H9 (cell line): ENCODE data around the gene APAF1. TPM values are rescaled to one million over a fixed set of nuclear protein-coding genes. Genes with fewer than 3 reads are reported as not detected.

ENCODE experiments used
- DNase-seq: peaks from one replicate; pipeline ENCODE4 v3.0.0-alpha.2; 2017
- H2AFZ ChIP-seq: one replicate; pipeline ENCODE4 v1.6.1; 2013; ENCODE audit warnings: mild to moderate bottlenecking, low read length, control low read depth, moderate library complexity
- H2AK5ac ChIP-seq: 2 replicates; pipeline ENCODE4 v1.6.1; 2013; ENCODE audit warnings: low read length, control low read depth, mixed read lengths; ENCODE audit not compliant: insufficient read length
- H2BK120ac ChIP-seq: one replicate; pipeline ENCODE4 v1.6.1; 2013; ENCODE audit warnings: low read depth, mild to moderate bottlenecking, low read length, control low read depth, inconsistent platforms; ENCODE audit not compliant: poor library complexity, severe bottlenecking
- H2BK12ac ChIP-seq: 2 replicates; pipeline ENCODE4 v1.6.1; 2013; ENCODE audit warnings: low read length, control low read depth, mixed read lengths, low read depth; ENCODE audit not compliant: insufficient read length
- H2BK15ac ChIP-seq: 2 replicates; pipeline ENCODE4 v1.6.1; 2013; ENCODE audit warnings: low read depth, low read length, control low read depth
- H2BK20ac ChIP-seq: one replicate; pipeline ENCODE4 v1.6.1; 2013; ENCODE audit warnings: low read depth, mild to moderate bottlenecking, low read length, control low read depth, inconsistent platforms; ENCODE audit not compliant: poor library complexity, severe bottlenecking
- H2BK5ac ChIP-seq: 2 replicates; pipeline ENCODE4 v1.6.1; 2013; ENCODE audit warnings: low read length, control low read depth, mixed read lengths; ENCODE audit not compliant: insufficient read length
- H3K14ac ChIP-seq: 2 replicates; pipeline ENCODE4 v1.6.1; 2013; ENCODE audit warnings: low read length, control low read depth; ENCODE audit not compliant: insufficient read depth
- H3K18ac ChIP-seq: 2 replicates; pipeline ENCODE4 v1.6.1; 2013; ENCODE audit warnings: low read depth, mild to moderate bottlenecking, mixed read lengths, low read length, control low read depth; ENCODE audit not compliant: insufficient read length
- H3K23ac ChIP-seq: 2 replicates; pipeline ENCODE4 v1.6.1; 2013; ENCODE audit warnings: low read length, control low read depth, mixed read lengths, low read depth; ENCODE audit not compliant: insufficient read length
- H3K23me2 ChIP-seq: 2 replicates; pipeline ENCODE4 v1.6.1; 2013; ENCODE audit warnings: low read depth, mild to moderate bottlenecking, mixed read lengths, low read length, control low read depth; ENCODE audit not compliant: insufficient read length, poor library complexity, severe bottlenecking
- H3K27ac ChIP-seq: 2 replicates; pipeline ENCODE4 v1.5.1; 2013; ENCODE audit warnings: low read length, control low read depth, mixed read lengths, low read depth; ENCODE audit not compliant: insufficient read length
- H3K27me3 ChIP-seq: 2 replicates; pipeline ENCODE4 v1.6.1; 2013; ENCODE audit warnings: low read length, control low read depth, inconsistent platforms; ENCODE audit not compliant: insufficient read depth
- H3K4ac ChIP-seq: 2 replicates; pipeline ENCODE4 v1.6.1; 2013; ENCODE audit warnings: low read depth, mild to moderate bottlenecking, control low read depth, inconsistent platforms, low read length, moderate library complexity
- H3K4me1 ChIP-seq: 2 replicates; pipeline ENCODE4 v1.6.1; 2013; ENCODE audit warnings: low read length, control low read depth, inconsistent platforms; ENCODE audit not compliant: insufficient read depth
- H3K4me2 ChIP-seq: 2 replicates; pipeline ENCODE4 v1.6.1; 2013; ENCODE audit warnings: low read length, control low read depth, mixed read lengths; ENCODE audit not compliant: insufficient read length, insufficient read depth
- H3K56ac ChIP-seq: 2 replicates; pipeline ENCODE4 v1.6.1; 2013; ENCODE audit warnings: low read depth, mild to moderate bottlenecking, mixed read lengths, low read length, control low read depth; ENCODE audit not compliant: insufficient read length
- H3K79me1 ChIP-seq: 2 replicates; pipeline ENCODE4 v1.6.1; 2013; ENCODE audit warnings: low read depth, mild to moderate bottlenecking, moderate library complexity, low read length, control low read depth, inconsistent platforms; ENCODE audit not compliant: insufficient read depth, poor library complexity, severe bottlenecking
- H3K79me2 ChIP-seq: 2 replicates; pipeline ENCODE4 v1.6.1; 2013; ENCODE audit warnings: low read length, control low read depth, inconsistent platforms; ENCODE audit not compliant: insufficient read depth
- H3K9ac ChIP-seq: 2 replicates; pipeline ENCODE4 v1.6.1; 2013; ENCODE audit warnings: low read length, control low read depth, mixed read lengths; ENCODE audit not compliant: insufficient read length; ENCODE audit errors: extremely low read depth
- H3K9me3 ChIP-seq: one replicate; pipeline ENCODE4 v1.6.1; 2013; ENCODE audit warnings: low read depth, low read length, inconsistent platforms; ENCODE audit not compliant: control insufficient read depth
- H3T11ph ChIP-seq: one replicate; pipeline ENCODE4 v1.6.1; 2013; ENCODE audit warnings: mild to moderate bottlenecking, low read length, control low read depth, inconsistent platforms
- H4K20me1 ChIP-seq: one replicate; pipeline ENCODE4 v1.6.1; 2013; ENCODE audit not compliant: control insufficient read depth, insufficient read length, insufficient read depth
- H4K5ac ChIP-seq: 2 replicates; pipeline ENCODE4 v1.6.1; 2013; ENCODE audit warnings: low read depth, mild to moderate bottlenecking, mixed read lengths, low read length, control low read depth; ENCODE audit not compliant: insufficient read length
- H4K8ac ChIP-seq: replicated peaks from 2 replicates; pipeline ENCODE4 v1.6.1; 2013; ENCODE audit warnings: low read length, control low read depth, mixed read lengths, low read depth; ENCODE audit not compliant: insufficient read length
- H4K91ac ChIP-seq: 2 replicates; pipeline ENCODE4 v1.6.1; 2013; ENCODE audit warnings: low read depth, mild to moderate bottlenecking, moderate library complexity, mixed read lengths, low read length, control low read depth; ENCODE audit not compliant: insufficient read length
- H3K27ac Mint-ChIP-seq, 3 experiments: 2 replicates in 2 of 3; 3 replicates in 1 of 3; pipeline ENCODE4 v1.8.0; 2020 to 2021; ENCODE audit warnings: mixed read lengths in 3 of 3, mild to moderate bottlenecking in 1 of 3, moderate library complexity in 1 of 3
- H3K27me3 Mint-ChIP-seq: 2 replicates; pipeline ENCODE4 v1.8.0; 2021; ENCODE audit warnings: low read depth, mild to moderate bottlenecking, moderate library complexity, mixed read lengths
- H3K36me3 Mint-ChIP-seq, 3 experiments: 2 replicates in 2 of 3; 3 replicates in 1 of 3; pipeline ENCODE4 v1.8.0; 2020 to 2021; ENCODE audit warnings: low read depth in 3 of 3, mixed read lengths in 3 of 3; ENCODE audit not compliant: insufficient read depth in 1 of 3
- H3K4me1 Mint-ChIP-seq, 2 experiments: 2 replicates each; pipeline ENCODE4 v1.8.0; 2020; ENCODE audit warnings: mixed read lengths in 2 of 2
- H3K4me3 Mint-ChIP-seq, 2 experiments: 2 replicates in 1 of 2; 3 replicates in 1 of 2; pipeline ENCODE4 v1.8.0; 2020 to 2021; ENCODE audit warnings: mild to moderate bottlenecking in 2 of 2, mixed read lengths in 2 of 2, moderate library complexity in 1 of 2
- H3K9me3 Mint-ChIP-seq, 2 experiments: 2 replicates in 1 of 2; 3 replicates in 1 of 2; pipeline ENCODE4 v1.8.0; 2020; ENCODE audit warnings: mild to moderate bottlenecking in 2 of 2, mixed read lengths in 2 of 2, moderate library complexity in 1 of 2
- WGBS: extraction: QIAGEN DNeasy Blood & Tissue Kit; methylation state at CpG from one replicate; pipeline ENCODE4 v1.1.7; 2013; ENCODE audit warnings: missing lambda C conversion rate, low lambda C conversion rate, mixed read lengths; ENCODE audit not compliant: insufficient read length; ENCODE audit errors: extremely low coverage; 5-methylcytosine and 5-hydroxymethylcytosine counted together
- total RNA-seq: library from RNA; stranded (reverse); gene quantifications from 2 replicates; pipeline ENCODE4 v1.2.1, GENCODE V29; 2021
- TF ChIP-seq, protein P1 (sequence below): fragments of 200-600 bp; sonication (generic); conservative IDR thresholded peaks from 3 replicates; pipeline ENCODE4 v1.8.0; 2021; ENCODE audit warnings: antibody characterized with exemption, mild to moderate bottlenecking

APAF1 gene
- total RNA-seq, 1 experiment from 2014 or later: 16.5 TPM

DNA sequence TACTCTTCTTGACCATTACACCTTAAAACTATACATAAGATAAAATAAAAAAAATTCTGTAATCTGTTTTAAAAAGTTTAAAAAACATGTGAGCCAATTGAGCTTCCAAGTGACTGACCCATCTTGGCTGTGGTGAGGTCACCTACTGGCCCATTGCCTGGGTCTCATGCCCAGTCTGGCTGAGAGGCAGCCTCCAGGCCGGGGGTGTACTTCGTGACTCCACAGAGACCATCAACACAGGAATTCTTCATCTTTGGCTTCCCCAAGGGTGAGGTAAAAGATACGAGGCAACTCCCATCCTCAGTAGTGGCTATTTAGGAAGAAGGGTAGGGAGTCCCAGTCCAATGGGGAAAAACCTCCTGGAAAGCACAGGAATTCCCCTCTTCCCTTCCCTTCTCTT, 113.2 kb downstream of the APAF1 start:
- Histone ChIP-seq H3K4ac (no peak overlapping the region), H3K18ac (no peak overlapping the region), H3K9ac (no peak overlapping the region), H3K27me3 (no peaks in the 10 kb centered on the region), H2AFZ (no peak overlapping the region), H3K4me1 (no peaks in the 10 kb centered on the region), H2AK5ac (no peak overlapping the region), H4K8ac (no peak overlapping the region), H3K79me1 (no peaks in the 10 kb centered on the region), H3K4me2 (no peak overlapping the region), H3K9me3 (no peaks in the 10 kb centered on the region), H3T11ph (no peak overlapping the region), H3K56ac (no peak overlapping the region), H2BK12ac (no peak overlapping the region), H2BK20ac (no peak overlapping the region), H4K5ac (no peak overlapping the region), H4K91ac (no peak overlapping the region), H3K14ac (no peak overlapping the region), H4K20me1 (no peaks in the 10 kb centered on the region), H2BK5ac (no peak overlapping the region), H2BK15ac (no peak overlapping the region), H3K23ac (no peak overlapping the region), H2BK120ac (no peak overlapping the region), H3K23me2 (no peaks in the 10 kb centered on the region), H3K79me2 (no peaks in the 10 kb centered on the region), H3K27ac (no peak overlapping the region)
- peak; percentile 14 for DNase-seq
- peaks cover 2% of the 10 kb centered on the region for H3K27me3 Mint-ChIP-seq
- H3K4me1 Mint-ChIP-seq: peaks cover 0 to 7% of the 10 kb centered on the region in 2 experiments; a peak in 2 of 4 replicates
- no peaks in the 10 kb centered on the region for H3K36me3 Mint-ChIP-seq
- TF ChIP-seq, protein P1, sequence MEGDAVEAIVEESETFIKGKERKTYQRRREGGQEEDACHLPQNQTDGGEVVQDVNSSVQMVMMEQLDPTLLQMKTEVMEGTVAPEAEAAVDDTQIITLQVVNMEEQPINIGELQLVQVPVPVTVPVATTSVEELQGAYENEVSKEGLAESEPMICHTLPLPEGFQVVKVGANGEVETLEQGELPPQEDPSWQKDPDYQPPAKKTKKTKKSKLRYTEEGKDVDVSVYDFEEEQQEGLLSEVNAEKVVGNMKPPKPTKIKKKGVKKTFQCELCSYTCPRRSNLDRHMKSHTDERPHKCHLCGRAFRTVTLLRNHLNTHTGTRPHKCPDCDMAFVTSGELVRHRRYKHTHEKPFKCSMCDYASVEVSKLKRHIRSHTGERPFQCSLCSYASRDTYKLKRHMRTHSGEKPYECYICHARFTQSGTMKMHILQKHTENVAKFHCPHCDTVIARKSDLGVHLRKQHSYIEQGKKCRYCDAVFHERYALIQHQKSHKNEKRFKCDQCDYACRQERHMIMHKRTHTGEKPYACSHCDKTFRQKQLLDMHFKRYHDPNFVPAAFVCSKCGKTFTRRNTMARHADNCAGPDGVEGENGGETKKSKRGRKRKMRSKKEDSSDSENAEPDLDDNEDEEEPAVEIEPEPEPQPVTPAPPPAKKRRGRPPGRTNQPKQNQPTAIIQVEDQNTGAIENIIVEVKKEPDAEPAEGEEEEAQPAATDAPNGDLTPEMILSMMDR: no peak
- no peak overlapping the region; a peak in 1 of 7 replicates for H3K27ac Mint-ChIP-seq
- whole genome bisulfite sequencing: no CpG with 5 or more reads among the region's 3 CpGs
- H3K9me3 Mint-ChIP-seq: no peaks in the 10 kb centered on the region
- no peak overlapping the region for H3K4me3 Mint-ChIP-seq
